Suprapubic skin (tissue), 3 donors: ENCODE measurements around the gene ATXN1.

Experiments used
- POLR2AphosphoS5 ChIP-seq, 3 donors: sonication (generic); formaldehyde crosslinking; IDR thresholded peaks; one replicate each; pipeline ENCODE4 v1.6.1; 2017; ENCODE audit warnings: antibody characterized with exemption in 3 of 3
- TF ChIP-seq, protein P1 (sequence below), 2 donors: fragments of 200-600 bp in 1 of 2; fragments of 450-650 bp in 1 of 2; sonication (generic) in 1 of 2; IDR thresholded peaks; one replicate each; pipeline ENCODE4 v1.5.1; 2016 to 2019; ENCODE audit warnings: antibody characterized with exemption in 2 of 2, mild to moderate bottlenecking in 1 of 2, moderate library complexity in 1 of 2

DNA sequence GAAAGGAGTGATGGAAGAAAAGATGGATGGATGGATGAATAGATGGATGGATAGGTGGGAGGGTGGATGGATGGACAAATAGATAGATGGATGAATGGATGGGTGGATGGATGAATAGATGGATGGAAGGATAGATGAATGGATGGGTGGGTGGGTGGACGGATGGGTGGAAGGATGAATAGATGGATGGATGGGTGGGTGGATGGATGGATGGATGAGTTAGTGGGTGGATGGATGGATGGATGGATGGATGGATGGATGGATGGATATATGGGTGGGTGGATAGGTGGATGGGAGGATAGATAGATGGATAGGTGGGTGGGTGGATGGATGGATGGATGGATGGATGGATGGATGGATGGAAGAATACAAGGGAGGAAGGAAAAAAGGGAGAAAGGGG, 82.2 kb downstream of the ATXN1 start:
- TF ChIP-seq, protein P1, sequence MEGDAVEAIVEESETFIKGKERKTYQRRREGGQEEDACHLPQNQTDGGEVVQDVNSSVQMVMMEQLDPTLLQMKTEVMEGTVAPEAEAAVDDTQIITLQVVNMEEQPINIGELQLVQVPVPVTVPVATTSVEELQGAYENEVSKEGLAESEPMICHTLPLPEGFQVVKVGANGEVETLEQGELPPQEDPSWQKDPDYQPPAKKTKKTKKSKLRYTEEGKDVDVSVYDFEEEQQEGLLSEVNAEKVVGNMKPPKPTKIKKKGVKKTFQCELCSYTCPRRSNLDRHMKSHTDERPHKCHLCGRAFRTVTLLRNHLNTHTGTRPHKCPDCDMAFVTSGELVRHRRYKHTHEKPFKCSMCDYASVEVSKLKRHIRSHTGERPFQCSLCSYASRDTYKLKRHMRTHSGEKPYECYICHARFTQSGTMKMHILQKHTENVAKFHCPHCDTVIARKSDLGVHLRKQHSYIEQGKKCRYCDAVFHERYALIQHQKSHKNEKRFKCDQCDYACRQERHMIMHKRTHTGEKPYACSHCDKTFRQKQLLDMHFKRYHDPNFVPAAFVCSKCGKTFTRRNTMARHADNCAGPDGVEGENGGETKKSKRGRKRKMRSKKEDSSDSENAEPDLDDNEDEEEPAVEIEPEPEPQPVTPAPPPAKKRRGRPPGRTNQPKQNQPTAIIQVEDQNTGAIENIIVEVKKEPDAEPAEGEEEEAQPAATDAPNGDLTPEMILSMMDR (IDR thresholded peaks at IDR 0.05) = no peak
- TF ChIP-seq POLR2AphosphoS5 (IDR thresholded peaks at IDR 0.05) = no peak
